ENCODE measurements around the gene PGAP1. TPM values are rescaled to one million over a fixed set of nuclear protein-coding genes. Genes with fewer than 3 reads are reported as not detected.

Gene PGAP1
- total and polyA plus RNA-seq, 2 experiments from 2014 or later: 2.4 to 6.3 TPM

- peaks cover 27% of the 10 kb centered on the region for H3F3A ChIP-seq (ENCODE audit: insufficient read depth)
- H3K9me3 ChIP-seq (ENCODE audit: low read depth): no peaks in the 10 kb centered on the region
- no peaks in the 10 kb centered on the region for H4K20me1 ChIP-seq (ENCODE audit: insufficient read depth)
- no peaks in the 10 kb centered on the region for H3K9me2 ChIP-seq (ENCODE audit: insufficient read depth)
- H3K79me2 ChIP-seq (ENCODE audit: insufficient read depth): no peaks in the 10 kb centered on the region
- no peaks in the 10 kb centered on the region for H3K27me3 ChIP-seq (replicated peaks; ENCODE audit: insufficient read depth)
- peaks cover 18% of the 10 kb centered on the region for H3K4me1 ChIP-seq (ENCODE audit: insufficient read depth)
- in situ Hi-C loops (cut with MboI): no loop called here
- H3K9ac ChIP-seq: no peak overlapping the region
- 0 out of 2 replicates have a peak overlapping the region, but pooled peaks have one; percentile 6 for H3K4me3 ChIP-seq
- H3K27ac ChIP-seq: peak overlapping the region; percentile 28
- peak; percentile 90 for DNase-seq
- no peaks in the 10 kb centered on the region for H3K36me3 ChIP-seq (ENCODE audit: low read depth)
- H3K4me2 ChIP-seq (ENCODE audit: unreplicated experiment): peak overlapping the region; percentile 48
- TF ChIP-seq EZH2phosphoT487 (IDR thresholded peaks at IDR 0.05; ENCODE audit: insufficient read depth, low read depth) (no peak), EZH2 (IDR thresholded peaks at IDR 0.05; ENCODE audit: insufficient read depth, poor library complexity, severe bottlenecking) (no peak)
- no peak overlapping the region for H2AFZ ChIP-seq
These were observed 102.6 kb downstream of the PGAP1 start for GRCh38 chr2:196823750-196824522.

DNA sequence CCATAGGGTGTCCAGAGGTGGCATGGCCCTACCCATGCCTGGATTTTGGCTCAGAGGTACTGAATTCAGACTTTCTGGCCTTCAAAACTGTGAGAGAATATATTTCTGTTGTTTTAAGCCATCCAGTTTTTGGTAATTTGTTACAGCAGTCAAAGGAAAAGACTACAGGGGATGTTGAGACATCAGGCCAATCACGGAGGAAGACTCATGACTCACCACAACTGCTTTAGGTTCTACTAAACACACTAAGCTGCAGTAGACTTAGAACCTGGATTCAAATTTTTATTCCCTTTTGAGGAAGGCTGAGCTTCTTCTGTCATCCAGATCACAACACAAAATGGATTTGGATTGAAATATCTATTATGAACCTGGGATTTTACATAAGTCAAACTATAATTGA lies 105.3 kb downstream of the PGAP1 start:
- no peak overlapping the region for H3K4me2 ChIP-seq (ENCODE audit: unreplicated experiment)
- peak; percentile 68 for DNase-seq
- in situ Hi-C loops (cut with MboI): no loop called here
- 21 to 28% methylated on average over 1 of the region's 1 CpG for WGBS, 2 experiments (ENCODE audit: low coverage in 1 of 2, low lambda C conversion rate in 2 of 2, missing lambda C conversion rate in 2 of 2)
- H3K27me3 ChIP-seq (replicated peaks; ENCODE audit: insufficient read depth): no peaks in the 10 kb centered on the region
- H3K79me2 ChIP-seq (ENCODE audit: insufficient read depth): no peaks in the 10 kb centered on the region
- H3K4me1 ChIP-seq (ENCODE audit: insufficient read depth): peaks cover 18% of the 10 kb centered on the region
- H4K20me1 ChIP-seq (ENCODE audit: insufficient read depth): no peaks in the 10 kb centered on the region
- no peak overlapping the region for H3K9ac ChIP-seq
- H3F3A ChIP-seq (ENCODE audit: insufficient read depth): peaks cover 27% of the 10 kb centered on the region
- H3K27ac ChIP-seq: no peak overlapping the region
- H3K9me2 ChIP-seq (ENCODE audit: insufficient read depth): no peaks in the 10 kb centered on the region
- H3K36me3 ChIP-seq (ENCODE audit: low read depth): no peaks in the 10 kb centered on the region
- no peak overlapping the region for H2AFZ ChIP-seq
- no peak overlapping the region for H3K4me3 ChIP-seq
- no peaks in the 10 kb centered on the region for H3K9me3 ChIP-seq (ENCODE audit: low read depth)
- TF ChIP-seq EZH2phosphoT487 (IDR thresholded peaks at IDR 0.05; ENCODE audit: insufficient read depth, low read depth): no peak
- TF ChIP-seq EZH2 (IDR thresholded peaks at IDR 0.05; ENCODE audit: insufficient read depth, poor library complexity, severe bottlenecking): no peak

GRCh38 chr2:196809260-196809659 lies 117.2 kb downstream of the PGAP1 start, which contains the start of gene C2orf66:
TSS of gene C2orf66 (minus strand) at chr2:196809355. CDS start at chr2:196809336, 19 bp downstream.
- no peak within 1 kb of the TSS for H2AFZ ChIP-seq
- H4K20me1 ChIP-seq (ENCODE audit: insufficient read depth): no peaks in the 10 kb centered on the region
- no peaks in the 10 kb centered on the region for H3K27me3 ChIP-seq (replicated peaks; ENCODE audit: insufficient read depth)
- no peak for DNase-seq
- no peak for TF ChIP-seq EZH2 (IDR thresholded peaks at IDR 0.05; ENCODE audit: insufficient read depth, poor library complexity, severe bottlenecking)
- H3K27ac ChIP-seq: no peak within 1 kb of the TSS
- H3K4me3 ChIP-seq: no peak within 1 kb of the TSS
- no peak within 1 kb of the TSS for H3K4me2 ChIP-seq (ENCODE audit: unreplicated experiment)
- no peaks in the 10 kb centered on the region for H3K9me3 ChIP-seq (ENCODE audit: low read depth)
- no peaks in the 10 kb centered on the region for H3K79me2 ChIP-seq (ENCODE audit: insufficient read depth)
- peaks cover 6% of the 10 kb centered on the region for H3F3A ChIP-seq (ENCODE audit: insufficient read depth)
- peaks cover 5% of the 10 kb centered on the region for H3K4me1 ChIP-seq (ENCODE audit: insufficient read depth)
- no peaks in the 10 kb centered on the region for H3K9me2 ChIP-seq (ENCODE audit: insufficient read depth)
- in situ Hi-C loops (cut with MboI): no loop called here
- H3K9ac ChIP-seq: no peak within 1 kb of the TSS
- 84 to 100% methylated on average over 1 of the region's 1 CpG for WGBS, 2 experiments (ENCODE audit: low coverage in 1 of 2, low lambda C conversion rate in 2 of 2, missing lambda C conversion rate in 2 of 2)
- H3K36me3 ChIP-seq (ENCODE audit: low read depth): no peaks in the 10 kb centered on the region

- Histone ChIP-seq H3K4me3 (no peak overlapping the region), H3K27me3 (replicated peaks; ENCODE audit: insufficient read depth) (no peaks in the 10 kb centered on the region), H3K79me2 (ENCODE audit: insufficient read depth) (no peaks in the 10 kb centered on the region), H3K9me2 (ENCODE audit: insufficient read depth) (no peaks in the 10 kb centered on the region), H3K9ac (no peak overlapping the region), H3K36me3 (ENCODE audit: low read depth) (no peaks in the 10 kb centered on the region), H2AFZ (no peak overlapping the region), H4K20me1 (ENCODE audit: insufficient read depth) (no peaks in the 10 kb centered on the region), H3K4me2 (ENCODE audit: unreplicated experiment) (no peak overlapping the region), H3K27ac (no peak overlapping the region), H3K4me1 (ENCODE audit: insufficient read depth) (peaks cover 9% of the 10 kb centered on the region), H3K9me3 (ENCODE audit: low read depth) (no peaks in the 10 kb centered on the region), H3F3A (ENCODE audit: insufficient read depth) (peaks cover 9% of the 10 kb centered on the region)
- in situ Hi-C loops (cut with MboI): no loop called here
- no peak for TF ChIP-seq EZH2 (IDR thresholded peaks at IDR 0.05; ENCODE audit: insufficient read depth, poor library complexity, severe bottlenecking)
- peak; percentile 8 for DNase-seq
- 24 to 25% methylated on average over 2 of the region's 2 CpGs for WGBS, 2 experiments (ENCODE audit: low coverage in 1 of 2, low lambda C conversion rate in 2 of 2, missing lambda C conversion rate in 2 of 2)
These were observed 118.3 kb downstream of the PGAP1 start for GRCh38 chr2:196808083-196808665.
